Stimulated activated CD8-positive, alpha-beta memory T cell treated with anti-CD3 and anti-CD28 coated beads, Interleukin-4, amount 100 ng/mL, for 4 hours (primary cell): Measurements from ENCODE around the gene COBL.
A peak's percentile ranks its signal among the peaks of the same experiment; 100 is the strongest.

ENCODE experiments used
- DNase-seq, 2 donors: peaks; one replicate each; pipeline ENCODE4 v3.0.0-alpha.2; 2020; ENCODE audit warnings: low read depth in 2 of 2, low spot score in 1 of 2

Gene COBL

DNA sequence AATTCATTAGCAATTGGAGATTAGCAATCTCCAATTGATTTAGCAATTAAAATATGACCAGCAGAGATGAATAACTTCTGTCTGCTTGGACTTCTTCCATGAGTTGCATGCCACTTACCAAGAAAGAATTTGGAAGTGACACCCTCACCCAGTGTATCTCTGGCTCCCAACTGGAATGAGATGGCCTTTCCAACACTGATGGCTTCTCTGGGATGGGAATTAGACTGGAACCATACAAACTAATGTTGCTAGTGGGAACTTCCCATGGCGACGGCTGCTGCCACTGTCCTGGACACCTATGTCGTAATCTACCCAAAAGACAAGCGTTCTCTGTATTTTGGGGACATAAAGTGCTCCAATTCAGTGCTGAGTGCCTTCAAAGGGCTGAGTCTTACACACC is 192.3 kb downstream of the COBL start:
- DNase-seq = no peak

DNA sequence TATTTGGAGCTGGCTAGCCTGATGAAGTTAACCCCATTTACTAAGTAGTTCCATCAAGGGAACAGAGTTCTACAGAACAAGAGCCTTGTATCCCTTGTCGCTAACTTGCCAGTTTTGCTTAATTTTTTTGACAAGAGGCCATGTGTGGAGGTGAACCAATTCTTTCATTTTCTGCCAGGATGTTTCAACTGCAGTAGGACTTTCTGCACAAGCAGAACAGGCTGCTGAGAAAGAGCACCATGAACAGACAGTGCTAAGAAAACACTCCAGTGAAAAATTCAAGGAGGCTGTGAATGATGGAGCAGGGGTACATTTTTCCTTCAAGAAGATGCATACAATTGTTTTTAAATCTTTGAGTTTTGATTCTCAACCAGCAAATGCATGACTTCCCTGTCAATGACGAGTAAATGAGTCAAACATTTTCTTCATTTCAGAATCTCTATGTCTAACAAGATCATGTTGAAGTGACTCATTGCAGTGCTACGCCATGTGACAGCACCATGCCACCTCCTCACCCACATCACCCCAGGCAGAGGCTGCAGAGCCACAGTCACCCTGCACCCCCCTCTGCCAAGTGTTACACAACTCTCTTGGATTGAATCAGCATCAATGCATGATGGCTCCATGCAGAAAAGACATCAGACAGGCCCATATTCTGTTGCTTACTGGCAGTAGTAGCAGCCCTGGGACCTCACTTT is 193.1 kb downstream of the COBL start:
- peak in 1 of 2 donors; percentile 22 for DNase-seq

DNA sequence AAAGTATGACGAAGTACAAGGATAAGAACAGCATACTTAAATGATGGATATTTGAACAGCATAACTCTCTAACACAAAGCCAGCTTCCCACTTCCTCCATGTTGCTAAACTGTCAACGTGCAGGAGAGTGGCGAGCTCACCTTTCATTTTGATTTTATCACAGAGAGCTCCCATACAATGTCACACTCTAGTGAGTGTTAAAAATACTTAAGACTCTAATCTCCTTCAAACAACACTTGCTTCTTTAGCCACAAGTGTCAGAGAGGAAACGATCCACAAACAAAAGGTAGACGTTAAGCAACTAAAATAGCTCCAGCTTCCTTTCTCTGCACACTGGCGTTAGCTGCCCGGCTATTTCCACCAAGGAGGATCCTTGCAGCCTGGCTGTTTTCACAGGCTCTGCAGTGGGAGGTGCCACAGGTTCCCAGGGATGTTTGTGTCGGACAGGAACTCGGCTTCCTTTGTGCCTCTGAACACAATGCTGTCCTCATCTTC is 194.6 kb downstream of the COBL start:
- no peak for DNase-seq

DNA sequence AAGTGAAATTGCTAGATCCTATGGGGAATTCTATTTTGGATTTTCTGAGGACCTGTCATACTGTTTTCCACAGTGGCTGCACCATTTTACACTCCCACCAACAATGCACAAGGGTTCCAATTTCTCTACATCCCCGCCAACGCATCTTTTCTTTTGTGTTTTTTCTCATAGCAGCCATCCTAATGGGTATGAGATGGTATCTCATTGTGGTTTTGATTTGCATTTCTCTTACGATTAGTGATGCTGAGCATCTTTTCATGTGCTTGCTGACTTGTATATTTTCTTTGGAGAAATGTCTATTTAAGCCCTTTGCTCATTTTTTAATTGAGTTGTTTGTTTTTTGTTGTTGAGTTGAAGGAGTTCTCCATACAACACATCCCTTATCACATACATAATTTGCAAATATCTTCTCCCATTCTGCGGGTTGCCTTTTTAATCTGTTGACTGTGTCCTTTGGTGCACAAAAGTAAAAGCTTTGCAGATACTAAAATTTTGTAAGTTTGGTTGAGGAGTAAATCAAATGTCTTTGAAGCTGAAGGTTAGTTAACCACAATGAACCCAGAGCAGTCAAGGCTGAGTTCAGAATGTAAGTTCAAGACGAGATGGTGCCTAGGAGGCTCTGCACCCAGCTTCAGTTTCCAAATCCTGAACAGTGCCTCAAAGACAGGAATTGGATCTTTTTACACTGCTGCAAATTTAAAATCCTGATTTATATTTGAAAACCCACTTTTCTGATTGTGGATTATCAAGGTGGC is 195.4 kb downstream of the COBL start:
- DNase-seq = no peak

DNA sequence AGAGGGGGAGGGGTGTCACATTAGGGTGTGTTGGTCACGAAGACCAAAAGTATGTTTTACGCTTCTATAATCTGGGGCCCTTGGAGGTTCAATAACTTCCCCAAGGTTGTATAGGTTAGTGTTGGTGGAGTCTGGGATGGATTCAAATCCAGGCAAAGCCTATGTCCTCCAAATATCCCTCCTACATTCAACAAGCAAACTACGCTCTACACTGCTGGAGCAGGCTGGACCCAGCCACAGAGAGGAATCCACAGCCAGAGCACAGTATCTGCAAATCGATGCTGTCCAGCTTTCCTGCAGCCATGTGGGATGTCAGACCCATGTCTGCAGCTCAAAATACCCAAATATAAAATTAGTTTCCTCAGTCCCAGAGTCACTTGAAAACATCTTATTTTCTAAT is 198.0 kb downstream of the COBL start:
- no peak for DNase-seq

DNA sequence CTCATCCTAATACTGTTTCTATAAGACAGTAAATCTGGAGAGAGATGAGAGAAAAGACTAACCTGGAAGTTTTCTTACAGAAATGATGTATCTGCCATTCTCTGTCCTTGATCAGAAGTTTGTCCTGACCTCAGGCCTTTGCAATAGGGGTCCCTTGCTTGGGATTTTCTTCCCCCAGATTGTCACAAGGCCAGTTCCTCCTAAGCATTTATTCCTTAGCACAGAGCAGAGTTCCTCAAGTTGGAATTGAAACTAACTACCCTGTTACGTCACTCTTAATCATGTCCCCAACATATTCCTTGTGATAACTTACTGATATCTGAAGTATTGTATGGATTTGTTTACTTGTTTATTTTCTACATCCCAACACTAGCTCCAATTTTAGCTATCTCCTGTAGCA is 202.1 kb downstream of the COBL start:
- DNase-seq = no peak

DNA sequence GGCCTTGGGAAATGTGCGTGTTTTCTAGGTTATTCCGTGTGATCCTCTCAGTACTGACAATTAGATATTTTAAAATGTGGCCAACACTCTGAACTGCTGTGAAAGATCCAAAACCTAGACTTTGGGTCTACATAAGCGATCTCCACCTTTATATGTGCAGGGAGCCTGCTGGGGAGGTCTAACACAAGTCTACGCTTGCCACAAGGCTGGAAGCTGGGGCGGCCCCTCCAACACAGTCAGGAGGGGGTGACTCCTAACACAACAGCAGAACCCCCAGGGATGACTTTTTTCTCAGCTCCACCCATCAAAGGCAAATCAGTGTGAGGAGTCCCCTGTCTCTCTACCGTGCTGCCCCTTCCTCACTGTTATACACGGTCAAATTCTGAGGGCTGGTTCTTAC is 202.6 kb downstream of the COBL start:
- no peak for DNase-seq

DNA sequence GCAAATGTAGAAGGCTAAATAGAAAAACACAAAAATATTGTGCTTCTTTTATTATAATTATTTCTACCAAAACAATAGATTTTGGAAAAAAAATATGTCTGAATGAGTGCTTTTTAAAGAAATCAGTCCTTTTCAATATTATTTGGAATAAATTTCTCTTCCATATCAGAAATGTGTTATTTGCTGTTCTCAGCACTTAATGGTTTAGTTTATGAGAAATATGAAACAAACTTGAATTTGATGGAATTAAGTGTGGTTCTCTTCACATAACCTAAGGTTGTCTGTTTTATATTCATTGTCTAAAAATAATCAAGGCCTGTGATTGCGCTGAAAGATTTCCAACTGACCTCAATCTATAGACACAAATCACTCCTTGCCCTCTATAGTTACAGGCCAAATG is 203.0 kb downstream of the COBL start:
- DNase-seq = no peak

DNA sequence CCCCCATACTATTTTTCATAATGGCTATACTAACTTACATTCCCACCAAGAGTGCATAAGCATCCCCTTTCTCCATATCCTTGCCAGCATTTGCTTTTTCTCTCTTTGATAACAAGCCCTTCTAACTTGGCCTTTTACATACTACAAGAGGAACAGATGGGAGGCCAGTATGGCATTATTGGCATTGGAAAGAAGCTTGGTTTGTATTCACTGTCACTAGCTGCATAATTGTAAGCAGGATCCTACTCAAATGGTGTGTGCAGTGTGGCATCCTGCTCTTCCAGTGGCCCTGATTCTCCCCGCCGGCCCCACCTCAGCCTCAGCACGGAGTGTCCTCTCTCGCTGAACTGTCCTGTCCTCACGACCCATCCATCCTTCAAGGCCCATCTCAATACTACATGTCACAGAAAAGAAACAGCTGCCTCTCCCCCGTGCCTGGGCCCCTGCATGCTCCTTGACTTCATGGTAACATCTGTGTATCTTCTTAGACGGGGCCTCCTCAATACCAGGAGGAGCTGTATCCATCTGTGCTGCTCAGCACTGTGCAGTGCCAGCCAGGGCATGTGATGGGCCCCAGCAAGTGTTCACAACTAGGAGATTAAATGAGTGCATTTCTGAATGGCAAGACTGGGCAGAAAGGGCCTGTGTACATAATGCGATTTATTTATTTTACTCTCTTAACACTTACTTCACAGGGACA is 205.2 kb downstream of the COBL start:
- DNase-seq = no peak

DNA sequence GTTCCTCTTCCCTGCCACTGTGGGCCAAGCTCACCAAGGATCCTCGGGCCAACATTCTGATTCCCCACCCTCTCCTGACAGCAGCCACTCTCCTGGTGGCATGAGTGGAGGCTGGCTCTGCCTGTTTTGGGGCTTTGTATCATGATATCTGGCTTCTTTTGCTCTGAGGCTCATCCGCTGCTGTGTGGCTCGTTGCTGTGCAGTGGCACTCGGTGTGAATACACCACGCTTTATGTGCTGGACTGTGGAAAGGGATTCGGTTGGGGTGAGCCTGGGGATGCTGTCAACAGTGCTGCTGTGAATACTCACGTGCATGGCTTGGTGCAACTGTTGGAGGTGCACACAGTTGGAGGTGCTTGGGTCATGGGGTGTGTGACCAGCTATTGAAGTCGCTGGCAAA is 208.5 kb downstream of the COBL start:
- DNase-seq = no peak

DNA sequence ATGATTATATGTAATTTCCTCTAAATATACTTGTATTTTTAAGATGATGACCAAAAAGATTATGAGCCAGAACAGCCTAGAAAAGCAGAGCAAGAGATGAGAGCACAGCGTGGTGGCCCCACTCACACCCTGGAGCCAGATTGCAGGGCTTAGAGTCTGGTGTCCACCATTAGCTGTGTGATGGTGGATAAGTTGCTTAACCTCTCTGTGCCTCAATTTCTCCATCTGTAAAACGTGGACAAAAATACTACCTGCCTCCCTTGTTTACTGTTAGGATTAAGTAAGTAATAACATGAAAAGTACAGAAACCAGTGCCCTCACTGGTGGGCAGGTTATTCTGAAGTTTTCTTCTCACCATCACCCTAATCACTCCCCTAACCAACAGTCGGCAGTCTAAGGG is 212.3 kb downstream of the COBL start:
- no peak for DNase-seq

DNA sequence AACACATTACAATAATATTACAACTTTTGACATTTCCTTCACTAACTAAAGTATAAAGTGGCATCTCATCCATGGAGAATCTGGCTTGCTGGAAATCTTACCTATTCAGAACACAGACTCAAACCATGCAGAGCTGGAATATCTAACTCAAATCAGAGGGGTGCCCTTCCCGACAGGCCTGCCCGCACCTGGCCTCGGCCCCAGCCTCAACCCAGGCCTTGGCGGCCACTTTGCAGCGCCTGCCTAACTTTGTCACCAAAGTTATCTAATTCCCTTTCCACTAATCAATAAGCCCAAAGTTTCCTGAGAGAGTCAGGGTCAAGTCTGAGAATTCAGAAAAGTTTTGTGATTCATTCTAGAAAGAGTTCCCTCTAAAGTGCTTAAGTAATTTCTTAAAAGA is 212.9 kb downstream of the COBL start:
- DNase-seq = no peak

DNA sequence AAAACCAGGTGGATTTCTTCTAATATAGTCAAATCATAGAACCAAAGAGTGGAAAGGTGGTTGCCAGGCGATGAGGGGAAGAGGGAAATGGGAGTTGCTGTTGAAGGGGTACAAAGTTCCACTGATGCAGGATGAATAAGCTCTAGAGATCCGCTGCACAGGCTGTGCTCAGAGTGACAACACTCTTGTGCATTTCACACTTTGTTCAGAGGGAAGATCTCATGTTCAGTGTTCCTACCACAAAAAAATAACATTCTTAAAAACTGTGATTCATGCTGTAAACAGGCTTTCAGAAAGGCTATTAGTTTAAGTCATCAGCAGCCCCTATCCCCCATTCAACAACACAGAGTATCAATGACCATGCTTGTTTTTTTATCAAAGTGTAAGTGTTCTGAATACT is 213.8 kb downstream of the COBL start:
- no peak for DNase-seq

DNA sequence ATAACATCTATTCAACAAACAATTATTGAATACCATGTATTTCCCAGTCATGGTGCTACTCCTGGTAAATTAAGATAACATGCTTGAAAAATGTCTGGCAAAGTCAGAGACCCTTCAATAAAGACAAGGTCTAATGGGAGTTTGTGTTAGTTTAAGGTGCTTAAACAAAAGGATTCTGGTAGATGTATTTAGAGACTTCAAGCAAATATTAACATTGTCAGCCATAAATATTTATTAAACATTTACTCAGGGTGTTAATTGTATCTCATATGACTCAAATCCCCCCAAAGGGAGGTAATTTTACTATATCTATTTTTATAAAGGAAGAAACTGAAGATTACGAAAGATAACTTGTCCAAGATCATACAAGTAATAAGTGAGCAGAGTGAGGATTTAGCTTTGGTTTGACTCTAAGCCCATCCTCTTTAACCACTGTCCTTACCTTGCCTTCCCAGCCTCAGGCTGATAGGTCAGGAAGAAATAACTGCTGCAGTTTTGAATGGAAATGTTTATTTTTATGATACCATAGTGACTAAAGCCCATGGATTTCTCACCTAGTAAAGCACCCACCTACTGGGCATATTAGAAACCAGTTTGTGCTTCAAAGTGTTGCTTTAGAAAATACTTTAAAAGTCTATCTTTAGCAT is 215.4 kb downstream of the COBL start:
- DNase-seq = no peak

DNA sequence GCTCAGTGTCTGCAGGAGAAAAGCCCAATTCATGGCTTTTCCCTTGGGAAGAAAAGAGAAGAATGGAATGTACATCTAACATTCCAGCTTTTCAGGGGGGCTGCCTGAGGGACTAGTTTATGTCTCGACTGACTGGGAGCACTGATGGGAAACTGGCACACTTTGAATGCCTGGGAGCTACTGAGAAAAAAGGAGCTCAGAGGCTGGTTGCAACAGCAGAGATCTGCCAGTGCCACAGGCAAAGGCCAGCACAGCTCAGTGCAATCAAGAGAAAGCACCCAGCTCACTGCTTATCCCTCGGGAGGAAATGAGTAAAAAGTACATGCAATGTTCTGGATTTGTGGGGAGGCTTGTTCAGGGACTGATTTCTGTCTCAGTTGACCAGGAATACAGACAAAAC is 226.2 kb downstream of the COBL start:
- DNase-seq = no peak

DNA sequence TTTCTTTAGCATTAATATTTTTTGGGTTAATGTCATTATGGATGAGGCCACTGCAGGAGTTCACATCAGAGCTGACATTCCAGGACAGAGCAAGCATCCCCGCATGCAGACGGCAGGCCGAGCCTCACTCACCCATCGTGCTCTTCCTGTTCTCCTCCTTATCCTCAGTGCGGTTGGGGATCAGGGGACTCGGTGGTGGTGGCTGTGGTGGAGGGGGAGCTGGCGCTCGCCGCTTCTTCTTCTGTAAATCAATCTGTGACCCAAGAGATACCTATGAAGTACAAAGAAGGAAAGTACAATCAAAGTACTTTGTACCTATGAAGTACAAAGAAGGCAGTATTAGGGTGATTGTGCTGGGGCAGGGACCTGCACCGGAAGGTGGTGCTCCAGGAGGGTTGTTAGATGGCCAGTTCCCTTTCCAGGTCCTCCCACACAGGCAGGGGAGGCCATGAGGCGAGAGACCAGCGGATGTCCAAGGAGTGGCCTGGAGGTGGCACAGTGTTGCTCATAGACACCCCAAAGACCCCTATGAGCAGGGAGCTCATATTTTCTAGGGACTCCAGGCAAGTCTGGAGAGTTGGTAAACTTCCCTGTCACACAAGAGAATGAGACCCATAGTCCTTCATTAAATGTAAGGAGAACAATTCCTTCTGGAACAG is 231.4 kb downstream of the COBL start:
- DNase-seq = no peak

DNA sequence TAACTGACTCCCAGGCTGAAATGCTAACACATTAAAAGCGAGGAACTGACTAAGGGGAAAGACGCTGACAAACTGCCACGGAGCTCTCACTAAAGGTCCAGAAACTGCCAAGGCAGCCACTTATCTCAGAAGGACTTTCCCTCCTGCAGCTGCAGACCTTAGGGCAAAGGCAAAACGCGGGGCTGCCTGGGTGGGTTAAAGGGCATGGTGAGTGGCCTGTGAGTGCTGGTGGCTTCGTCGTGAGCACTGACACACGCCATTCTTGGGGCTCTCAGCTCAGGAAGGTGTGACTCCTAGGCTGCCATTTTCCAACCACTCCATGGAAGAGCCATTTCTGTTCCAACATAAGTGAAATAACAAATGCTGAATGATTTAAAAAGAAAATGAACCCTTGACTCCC is 232.5 kb downstream of the COBL start:
- DNase-seq = no peak

DNA sequence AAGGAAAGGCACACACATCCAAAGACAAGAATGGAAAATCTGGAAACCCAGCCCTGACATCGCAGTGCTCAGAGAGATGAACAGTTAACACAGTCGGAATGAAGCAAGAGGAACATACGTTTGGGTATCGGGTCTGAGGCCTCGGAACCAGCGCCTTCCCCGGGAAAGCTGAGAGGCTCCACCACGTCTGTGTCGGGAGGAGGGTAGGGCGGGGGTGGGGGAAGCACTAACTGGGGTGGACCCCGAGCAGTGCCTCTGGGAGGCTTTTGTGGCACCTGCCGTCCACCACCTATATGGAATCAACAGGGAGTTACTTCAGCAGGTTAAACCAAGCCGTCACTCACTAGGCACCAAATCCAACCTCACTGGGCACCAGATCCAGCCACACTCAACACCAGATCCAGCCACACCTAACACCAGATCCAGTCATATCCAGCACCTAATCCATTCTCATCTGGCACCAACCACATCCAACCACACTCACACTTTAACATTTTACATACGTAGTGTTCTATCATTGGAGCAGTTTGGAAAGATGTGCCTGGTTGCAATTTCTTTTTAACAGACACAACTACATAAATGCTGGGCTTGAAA is 233.6 kb downstream of the COBL start:
- DNase-seq = no peak

DNA sequence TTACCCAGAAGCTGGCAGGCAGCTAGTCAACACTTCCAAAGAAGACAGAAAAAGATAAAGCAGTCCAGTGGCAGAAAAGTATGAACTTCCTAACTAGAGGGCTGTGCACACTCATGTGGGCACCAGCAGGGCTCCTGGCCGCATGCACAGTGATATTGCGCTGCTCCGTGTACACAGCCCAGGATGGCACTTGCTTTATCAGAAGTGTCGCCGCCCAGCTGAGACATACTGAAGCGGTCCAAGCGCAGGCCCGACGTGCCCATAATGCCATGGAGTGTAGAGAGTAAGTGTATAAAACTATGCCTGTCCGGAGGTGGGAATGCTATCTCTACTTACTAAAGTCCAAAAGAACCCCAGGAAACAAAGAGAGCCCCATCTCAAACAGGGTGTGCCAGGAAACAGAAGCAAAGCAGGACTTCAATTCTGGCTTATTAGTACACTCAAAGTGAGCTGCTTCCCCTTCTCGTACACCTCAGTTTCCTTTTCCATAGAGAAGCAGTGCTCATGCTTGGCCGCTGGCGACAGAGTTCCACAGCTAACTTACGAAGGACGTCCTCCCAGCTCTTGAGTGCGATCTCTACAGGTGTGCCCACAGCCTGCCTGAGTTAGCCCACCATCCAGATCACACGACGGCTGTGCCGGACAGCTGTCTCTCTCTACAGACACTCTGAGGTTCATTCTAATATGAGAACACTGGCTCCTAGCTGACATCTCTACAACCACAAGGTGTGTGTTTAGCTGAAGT is 234.3 kb downstream of the COBL start:
- no peak for DNase-seq

DNA sequence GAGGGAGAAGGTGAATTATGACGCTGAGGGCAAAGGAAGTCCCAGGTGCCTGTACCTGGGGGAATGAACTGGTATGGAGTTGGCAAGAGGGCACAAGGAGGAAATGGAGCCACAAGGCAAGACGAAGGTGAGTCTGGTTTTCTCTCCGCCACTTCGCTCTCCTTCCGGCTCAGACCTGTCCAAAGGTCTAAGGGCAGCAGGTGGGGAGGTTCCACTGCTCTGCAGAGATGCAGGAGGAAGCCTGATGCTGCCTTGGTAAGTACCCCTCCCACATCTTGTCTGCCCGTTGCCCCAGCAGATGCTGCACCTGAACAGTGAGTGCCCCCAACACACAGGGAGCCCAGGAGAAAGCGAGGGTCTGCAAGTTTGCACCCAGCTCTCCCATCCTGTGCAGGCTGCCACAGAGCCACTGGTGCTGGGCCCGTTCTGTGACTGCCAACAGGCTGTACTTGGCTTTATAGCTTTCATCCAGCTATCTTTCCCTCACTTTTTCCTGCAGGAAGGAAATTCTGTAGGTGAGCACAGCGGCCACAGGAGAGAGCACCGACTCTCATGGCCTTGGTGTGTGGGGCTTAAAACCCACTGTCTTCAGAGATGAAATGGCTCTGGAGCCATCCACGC is 235.2 kb downstream of the COBL start:
- no peak for DNase-seq
